ENCODE data around the gene MAP3K5. TPM values are rescaled to one million over a fixed set of nuclear protein-coding genes. Genes with fewer than 3 reads are reported as not detected.
"Not testable (repeated sequence)": the region's sequence is repeated elsewhere in the genome, so short reads cannot be mapped to it uniquely, and the experiment has no call there.

Gene MAP3K5
- total RNA-seq, 1 experiment from 2014 or later, result 15.8 TPM

- no peak for DNase-seq
- Mint-ChIP-seq H3K27me3 (ENCODE audit: unreplicated experiment) (no peaks in the 10 kb centered on the region), H3K4me1 (ENCODE audit: low read depth, unreplicated experiment) (no peaks in the 10 kb centered on the region), H3K36me3 (ENCODE audit: insufficient read depth, unreplicated experiment) (peaks cover 4% of the 10 kb centered on the region), H3K4me3 (ENCODE audit: low read depth, unreplicated experiment) (no peak overlapping the region), H3K27ac (ENCODE audit: unreplicated experiment) (no peak overlapping the region), H3K9me3 (ENCODE audit: low read depth, unreplicated experiment) (no peaks in the 10 kb centered on the region)
- CTCF ChIA-PET, result no interaction called here
- BruUV-seq (replicated peaks), result no TSS peak
- intact Hi-C loops (cut with micrococcal nuclease; ENCODE audit: unreplicated experiment), result no loop called here
- TF ChIP-seq CTCF (IDR thresholded peaks at IDR 0.05; ENCODE audit: unreplicated experiment), result no peak
Measured at GRCh38 chr6:136693090-136693489, 99.2 kb downstream of the MAP3K5 start.

GRCh38 chr6:136687894-136688293, 104.4 kb downstream of the MAP3K5 start:
- not testable (repeated sequence) for H3K9me3 Mint-ChIP-seq (ENCODE audit: low read depth, unreplicated experiment); BruUV-seq (replicated peaks)

GRCh38 chr6:136685540-136686108, 106.7 kb downstream of the MAP3K5 start:
- CTCF ChIA-PET, result interaction anchor here (0.6 kb wide), 1 partner anchor 144 kb away, joined by 3 read pairs; no protein-coding TSS in a partner anchor
- Mint-ChIP-seq H3K4me3 (ENCODE audit: low read depth, unreplicated experiment) (no peak overlapping the region), H3K27ac (ENCODE audit: unreplicated experiment) (no peak overlapping the region), H3K36me3 (ENCODE audit: insufficient read depth, unreplicated experiment) (peaks cover 4% of the 10 kb centered on the region), H3K9me3 (ENCODE audit: low read depth, unreplicated experiment) (no peaks in the 10 kb centered on the region), H3K27me3 (ENCODE audit: unreplicated experiment) (no peaks in the 10 kb centered on the region), H3K4me1 (ENCODE audit: low read depth, unreplicated experiment) (peaks cover 14% of the 10 kb centered on the region)
- BruUV-seq (replicated peaks), result no TSS peak
- intact Hi-C loops (cut with micrococcal nuclease; ENCODE audit: unreplicated experiment), result no loop called here
- DNase-seq, result no peak
- TF ChIP-seq CTCF (IDR thresholded peaks at IDR 0.05; ENCODE audit: unreplicated experiment), result no peak

More at GRCh38 chr6:136687894-136688293, 104.4 kb downstream of the MAP3K5 start:
- DNase-seq; H3K36me3 Mint-ChIP-seq (ENCODE audit: insufficient read depth, unreplicated experiment); H3K27me3 Mint-ChIP-seq (ENCODE audit: unreplicated experiment); H3K4me1 Mint-ChIP-seq (ENCODE audit: low read depth, unreplicated experiment); intact Hi-C loops (cut with micrococcal nuclease; ENCODE audit: unreplicated experiment); H3K4me3 Mint-ChIP-seq (ENCODE audit: low read depth, unreplicated experiment); CTCF ChIA-PET; H3K27ac Mint-ChIP-seq (ENCODE audit: unreplicated experiment): not testable (repeated sequence)

GRCh38 chr6:136684466-136684865, 107.8 kb downstream of the MAP3K5 start:
- Mint-ChIP-seq H3K27me3 (ENCODE audit: unreplicated experiment) (no peaks in the 10 kb centered on the region), H3K4me1 (ENCODE audit: low read depth, unreplicated experiment) (peaks cover 26% of the 10 kb centered on the region), H3K9me3 (ENCODE audit: low read depth, unreplicated experiment) (no peaks in the 10 kb centered on the region), H3K4me3 (ENCODE audit: low read depth, unreplicated experiment) (no peak overlapping the region), H3K36me3 (ENCODE audit: insufficient read depth, unreplicated experiment) (peaks cover under 1% of the 10 kb centered on the region), H3K27ac (ENCODE audit: unreplicated experiment) (no peak overlapping the region)
- CTCF ChIA-PET, result no interaction called here
- no peak for TF ChIP-seq CTCF (IDR thresholded peaks at IDR 0.05; ENCODE audit: unreplicated experiment)
- DNase-seq, result no peak
- no TSS peak for BruUV-seq (replicated peaks)
- intact Hi-C loops (cut with micrococcal nuclease; ENCODE audit: unreplicated experiment), result no loop called here

- CTCF ChIA-PET, result no interaction called here
- intact Hi-C loops (cut with micrococcal nuclease; ENCODE audit: unreplicated experiment), result no loop called here
- DNase-seq, result no peak
- H3K4me3 Mint-ChIP-seq (ENCODE audit: low read depth, unreplicated experiment), result no peak overlapping the region
- no peaks in the 10 kb centered on the region for H3K9me3 Mint-ChIP-seq (ENCODE audit: low read depth, unreplicated experiment)
- no peaks in the 10 kb centered on the region for H3K27me3 Mint-ChIP-seq (ENCODE audit: unreplicated experiment)
- H3K36me3 Mint-ChIP-seq (ENCODE audit: insufficient read depth, unreplicated experiment), result no peaks in the 10 kb centered on the region
- TF ChIP-seq CTCF (IDR thresholded peaks at IDR 0.05; ENCODE audit: unreplicated experiment), result no peak
- H3K4me1 Mint-ChIP-seq (ENCODE audit: low read depth, unreplicated experiment), result peaks cover 26% of the 10 kb centered on the region
- no peak overlapping the region for H3K27ac Mint-ChIP-seq (ENCODE audit: unreplicated experiment)
- BruUV-seq (replicated peaks), result no TSS peak
Measured at GRCh38 chr6:136683209-136683941, 108.9 kb downstream of the MAP3K5 start.
